ENCODE results near the gene C1QL1. TPM values are rescaled to one million over a fixed set of nuclear protein-coding genes. Genes with fewer than 3 reads are reported as not detected.

Gene C1QL1
- total and polyA plus RNA-seq, 2 donors (not counting 3 experiments of a cell fraction or from before 2014, with no cell fraction given) = 0.35 to 0.72 TPM

DNA sequence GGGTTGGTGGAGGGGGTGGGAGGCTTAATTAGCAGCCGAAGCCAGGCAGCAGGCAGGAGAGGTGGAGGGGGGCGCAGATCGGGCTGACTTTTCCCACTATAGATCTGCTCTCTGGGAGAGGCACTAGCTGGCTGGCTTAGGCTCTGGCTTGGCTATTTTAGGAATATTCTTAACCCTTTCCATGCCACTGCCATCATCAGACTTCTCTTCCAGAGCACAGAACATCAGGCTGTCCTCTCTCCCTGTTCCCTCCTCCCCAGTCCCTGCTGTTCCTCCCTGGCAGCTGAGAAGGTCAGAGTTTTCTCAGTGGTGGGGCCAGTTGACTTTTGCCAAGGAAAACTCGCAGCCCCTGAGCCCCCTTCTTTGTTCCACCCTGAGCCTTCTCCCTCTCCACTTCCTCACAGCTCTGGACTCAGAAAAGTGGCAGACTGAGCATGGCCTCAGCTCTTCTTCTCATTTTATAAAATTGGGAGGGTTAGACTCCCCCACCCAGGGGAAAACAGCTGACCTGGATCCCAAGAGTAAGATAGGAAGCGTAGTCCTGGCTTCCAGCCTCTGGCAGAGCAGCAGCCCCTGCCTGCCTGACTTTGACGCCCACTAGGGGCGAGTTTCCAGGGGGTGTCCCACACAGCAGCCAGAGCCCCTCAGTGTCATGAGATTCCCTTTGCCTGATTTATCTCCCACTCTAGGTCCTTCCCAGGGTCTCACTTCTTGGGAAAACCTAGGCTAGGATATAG, 9.9 kb upstream of the C1QL1 start:
- TF ChIP-seq, protein P1, sequence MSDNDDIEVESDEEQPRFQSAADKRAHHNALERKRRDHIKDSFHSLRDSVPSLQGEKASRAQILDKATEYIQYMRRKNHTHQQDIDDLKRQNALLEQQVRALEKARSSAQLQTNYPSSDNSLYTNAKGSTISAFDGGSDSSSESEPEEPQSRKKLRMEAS (IDR thresholded peaks at IDR 0.05; ENCODE audit: insufficient read depth, insufficient read length) = no peak
- TF ChIP-seq POLR2AphosphoS5 (IDR thresholded peaks at IDR 0.05; ENCODE audit: insufficient read depth, low read depth, low read length) = no peak
- Histone ChIP-seq H3K36me3 (ENCODE audit: control insufficient read depth in 2 of 2, extremely low read depth in 1 of 2, insufficient read depth in 2 of 2, low read length in 2 of 2) (no peaks in the 10 kb centered on the region), H3K27ac (ENCODE audit: insufficient read depth, low read depth, low read length) (no peak overlapping the region), H3K9ac (replicated peaks; ENCODE audit: extremely low read depth, insufficient read depth, low read length) (no peak overlapping the region), H3K4me2 (ENCODE audit: insufficient read depth, low read length) (no peak overlapping the region), H4K20me1 (replicated peaks; ENCODE audit: control insufficient read depth, extremely low read depth, insufficient read depth, low read length) (no peaks in the 10 kb centered on the region), H3K9me3 (replicated peaks; ENCODE audit: control insufficient read depth, insufficient read depth, low read length) (no peaks in the 10 kb centered on the region), H3K4me1 (ENCODE audit: control insufficient read depth, extremely low read depth, insufficient read depth, low read length) (peaks cover 15% of the 10 kb centered on the region), H3K4me3 (replicated peaks in 1 of 3; ENCODE audit: insufficient read depth in 1 of 3, low read depth in 1 of 3, low read length in 3 of 3) (no peak overlapping the region), H2AFZ (ENCODE audit: low read depth, low read length) (no peak overlapping the region), H3K79me2 (ENCODE audit: control insufficient read depth, insufficient read depth, low read length) (no peaks in the 10 kb centered on the region), H3K27me3 (ENCODE audit: control insufficient read depth in 2 of 2, insufficient read depth in 2 of 2, low read length in 2 of 2) (peaks cover 0 to 14% of the 10 kb centered on the region in 2 experiments), H3K9me1 (replicated peaks; ENCODE audit: control insufficient read depth, extremely low read depth, insufficient read depth, low read length) (no peaks in the 10 kb centered on the region)
- dilution Hi-C loops (cut with MboI; ENCODE audit: extremely low pct_ligation_motif_present, low sequenced_read_pairs) = no loop called here
- BruUV-seq (replicated peaks) = no TSS peak
- ChIA-PET POLR2A (no interaction called here), CTCF (interaction anchor here (0.7 to 1.5 kb wide), 3 partner anchors 13 to 58 kb away, joined by 3 to 4 read pairs (median 4); no protein-coding TSS in a partner anchor)
- FAIRE-seq = no peak
- intact Hi-C loops (cut with micrococcal nuclease) = no loop called here
- no peak for DNase-seq (ENCODE audit: low read depth, low spot score)

DNA sequence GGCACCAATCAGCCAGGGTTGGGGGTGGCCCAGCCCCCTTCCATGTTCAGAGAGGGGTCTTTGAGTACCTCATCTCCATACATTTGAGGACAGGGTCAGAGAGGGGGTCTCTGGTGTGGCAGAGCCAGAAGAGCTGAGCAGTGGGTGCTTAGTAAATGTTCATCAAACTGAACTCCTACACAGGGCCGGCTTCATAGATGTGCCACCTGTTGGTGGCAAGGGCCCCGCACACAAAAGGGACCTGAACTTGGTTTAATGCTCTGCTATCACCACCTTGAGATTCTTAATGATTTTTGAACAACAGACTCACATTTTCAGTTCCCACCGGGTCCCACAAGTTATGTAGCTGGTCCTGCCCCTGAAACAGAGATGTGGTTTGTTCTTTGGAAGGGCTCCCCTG, 9.0 kb upstream of the C1QL1 start:
- Histone ChIP-seq H3K9me1 (replicated peaks; ENCODE audit: control insufficient read depth, extremely low read depth, insufficient read depth, low read length) (no peaks in the 10 kb centered on the region), H3K79me2 (ENCODE audit: control insufficient read depth, insufficient read depth, low read length) (no peaks in the 10 kb centered on the region), H3K4me2 (ENCODE audit: insufficient read depth, low read length) (no peak overlapping the region), H3K27ac (ENCODE audit: insufficient read depth, low read depth, low read length) (no peak overlapping the region), H3K4me3 (replicated peaks in 1 of 3; ENCODE audit: insufficient read depth in 1 of 3, low read depth in 1 of 3, low read length in 3 of 3) (no peak overlapping the region), H4K20me1 (replicated peaks; ENCODE audit: control insufficient read depth, extremely low read depth, insufficient read depth, low read length) (no peaks in the 10 kb centered on the region), H3K4me1 (ENCODE audit: control insufficient read depth, extremely low read depth, insufficient read depth, low read length) (peaks cover 15% of the 10 kb centered on the region), H2AFZ (ENCODE audit: low read depth, low read length) (no peak overlapping the region), H3K9me3 (replicated peaks; ENCODE audit: control insufficient read depth, insufficient read depth, low read length) (no peaks in the 10 kb centered on the region), H3K27me3 (ENCODE audit: control insufficient read depth in 2 of 2, insufficient read depth in 2 of 2, low read length in 2 of 2) (peaks cover 0 to 15% of the 10 kb centered on the region in 2 experiments), H3K36me3 (ENCODE audit: control insufficient read depth in 2 of 2, extremely low read depth in 1 of 2, insufficient read depth in 2 of 2, low read length in 2 of 2) (no peaks in the 10 kb centered on the region), H3K9ac (replicated peaks; ENCODE audit: extremely low read depth, insufficient read depth, low read length) (no peak overlapping the region)
- no TSS peak for BruUV-seq (replicated peaks)
- POLR2A ChIA-PET = no interaction called here
- no peak for FAIRE-seq
- CTCF ChIA-PET = interaction anchor here (0.9 to 1.3 kb wide), 3 partner anchors 16 to 98 kb away, joined by 3 to 4 read pairs (median 3); no protein-coding TSS in a partner anchor
- dilution Hi-C loops (cut with MboI; ENCODE audit: extremely low pct_ligation_motif_present, low sequenced_read_pairs) (no loop called here), intact Hi-C loops (cut with micrococcal nuclease) (no loop called here)
- no peak for DNase-seq (ENCODE audit: low read depth, low spot score)
- TF ChIP-seq MYC (IDR thresholded peaks at IDR 0.05; ENCODE audit: low read depth, low read length) (no peak), JUN (IDR thresholded peaks at IDR 0.05; ENCODE audit: borderline replicate concordance, insufficient read depth, insufficient read length, low read depth) (no peak), GATA2 (IDR thresholded peaks at IDR 0.05; ENCODE audit: insufficient read depth, insufficient read length, low read depth, low read length) (no peak), FOS (IDR thresholded peaks at IDR 0.05; ENCODE audit: borderline replicate concordance, insufficient read depth, low read length) (no peak), POLR2A (IDR thresholded peaks at IDR 0.05; ENCODE audit: low read depth, low read length) (no peak), POLR2AphosphoS5 (IDR thresholded peaks at IDR 0.05; ENCODE audit: insufficient read depth, low read depth, low read length) (no peak), EZH2 (IDR thresholded peaks at IDR 0.05; ENCODE audit: borderline replicate concordance, low read depth, low read length, severe bottlenecking) (no peak)
- TF ChIP-seq, protein P1 (IDR thresholded peaks at IDR 0.05; ENCODE audit: insufficient read depth, insufficient read length) = no peak
- TF ChIP-seq, protein P2, sequence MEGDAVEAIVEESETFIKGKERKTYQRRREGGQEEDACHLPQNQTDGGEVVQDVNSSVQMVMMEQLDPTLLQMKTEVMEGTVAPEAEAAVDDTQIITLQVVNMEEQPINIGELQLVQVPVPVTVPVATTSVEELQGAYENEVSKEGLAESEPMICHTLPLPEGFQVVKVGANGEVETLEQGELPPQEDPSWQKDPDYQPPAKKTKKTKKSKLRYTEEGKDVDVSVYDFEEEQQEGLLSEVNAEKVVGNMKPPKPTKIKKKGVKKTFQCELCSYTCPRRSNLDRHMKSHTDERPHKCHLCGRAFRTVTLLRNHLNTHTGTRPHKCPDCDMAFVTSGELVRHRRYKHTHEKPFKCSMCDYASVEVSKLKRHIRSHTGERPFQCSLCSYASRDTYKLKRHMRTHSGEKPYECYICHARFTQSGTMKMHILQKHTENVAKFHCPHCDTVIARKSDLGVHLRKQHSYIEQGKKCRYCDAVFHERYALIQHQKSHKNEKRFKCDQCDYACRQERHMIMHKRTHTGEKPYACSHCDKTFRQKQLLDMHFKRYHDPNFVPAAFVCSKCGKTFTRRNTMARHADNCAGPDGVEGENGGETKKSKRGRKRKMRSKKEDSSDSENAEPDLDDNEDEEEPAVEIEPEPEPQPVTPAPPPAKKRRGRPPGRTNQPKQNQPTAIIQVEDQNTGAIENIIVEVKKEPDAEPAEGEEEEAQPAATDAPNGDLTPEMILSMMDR (IDR thresholded peaks at IDR 0.05; ENCODE audit: extremely low read depth in 1 of 2, insufficient read depth in 1 of 2, low read depth in 1 of 2, low read length in 2 of 2) = no peak
